A549 (cell line): ENCODE results near the gene WNT3A. TPM values are rescaled to one million over a fixed set of nuclear protein-coding genes. Genes with fewer than 3 reads are reported as not detected.
"Not testable (repeated sequence)": the region's sequence is repeated elsewhere in the genome, so short reads cannot be mapped to it uniquely, and the experiment has no call there.

Source experiments
- ATAC-seq, 2 experiments: fragments of 200-7000 bp in 1 of 2; fragments of >200 bp in 1 of 2; cut with Nextera tagmentation in 1 of 2; cut with Tn5 transposase in 1 of 2; 3 replicates each; pipeline versions ENCODE4 v1.8.0 to v1.9.1; 2018 to 2020; ENCODE audit warnings: mild to moderate bottlenecking in 1 of 2, moderate library complexity in 1 of 2
- CTCF ChIA-PET: fragments of 300-600 bp; sonication (Branson Sonifier 250); formaldehyde crosslinking; extraction: SDS; loops from one replicate; lab custom pipeline; 2021; ENCODE audit warnings: antibody characterized with exemption, inconsistent platforms; lab: Yijun Ruan, JAX
- POLR2A ChIA-PET: fragments of 350-600 bp; formaldehyde crosslinking; extraction: SDS; loops from one replicate; lab custom pipeline; 2021; ENCODE audit warnings: antibody characterized with exemption, inconsistent platforms; lab: Yijun Ruan, JAX
- DNase-seq, 2 experiments: peaks; one replicate each; pipeline versions ENCODE4 v3.0.0 to v3.0.0-alpha.2; 2011 to 2016; ENCODE audit warnings: low read depth in 1 of 2, low spot score in 1 of 2
- FAIRE-seq: peaks from 2 replicates; lab custom pipeline; 2011; peaks lifted over from hg19 to GRCh38; lab: Jason Lieb, UNC
- H3K27ac ChIP-seq, 2 experiments: fragments of >200 bp; sonication (Bioruptor Twin); formaldehyde crosslinking; 3 replicates each; pipeline ENCODE4 v1.5.1; 2016 to 2017
- H3K4me1 ChIP-seq: fragments of >200 bp; sonication (Bioruptor Twin); formaldehyde crosslinking; 3 replicates; pipeline ENCODE4 v1.6.1; 2016
- H3K4me2 ChIP-seq: fragments of >200 bp; sonication (Bioruptor Twin); formaldehyde crosslinking; 3 replicates; pipeline ENCODE4 v1.6.1; 2016
- H3K4me3 ChIP-seq: fragments of >200 bp; sonication (Bioruptor Twin); formaldehyde crosslinking; 3 replicates; pipeline ENCODE4 v1.5.1; 2016
- H3K9me3 ChIP-seq: fragments of >200 bp; sonication (Bioruptor Twin); formaldehyde crosslinking; 3 replicates; pipeline ENCODE4 v1.6.1; 2016
- BHLHE40 ChIP-seq: IDR thresholded peaks from 2 replicates; pipeline ENCODE4 v1.6.1; 2012; ENCODE audit warnings: low read depth, low read length, inconsistent platforms
- CEBPB ChIP-seq, 2 experiments: fragments of >200 bp in 1 of 2; sonication (Bioruptor Twin) in 1 of 2; formaldehyde crosslinking in 1 of 2; IDR thresholded peaks; 2 replicates each; pipeline ENCODE4 v1.6.1; 2012 to 2016
- CHD2 ChIP-seq: fragments of 150-350 bp; IDR thresholded peaks from 2 replicates; pipeline ENCODE4 v1.6.1; 2014; ENCODE audit warnings: low read length; ENCODE audit not compliant: partially characterized antibody
- ESRRA ChIP-seq: fragments of 150-350 bp; IDR thresholded peaks from 2 replicates; pipeline ENCODE4 v1.6.1; 2014; ENCODE audit warnings: mild to moderate bottlenecking, low read length, borderline replicate concordance
- FOSB ChIP-seq: fragments of 250-450 bp; sonication (Bioruptor Pico); IDR thresholded peaks from 2 replicates; pipeline ENCODE4 v1.5.0; 2020; ENCODE audit warnings: mild to moderate bottlenecking, moderate library complexity
- HOXB13 ChIP-seq: fragments of 250-450 bp; sonication (Bioruptor Pico); IDR thresholded peaks from 2 replicates; pipeline ENCODE4 v1.5.0; 2020; ENCODE audit warnings: low read depth, mild to moderate bottlenecking, moderate library complexity
- MAFK ChIP-seq: fragments of 450-650 bp; IDR thresholded peaks from 2 replicates; pipeline ENCODE4 v1.6.1; 2014; ENCODE audit not compliant: partially characterized antibody
- NPAS2 ChIP-seq: fragments of 250-450 bp; sonication (Bioruptor Pico); IDR thresholded peaks from 2 replicates; pipeline ENCODE4 v1.8.0; 2022; ENCODE audit warnings: mild to moderate bottlenecking, moderate library complexity, borderline replicate concordance
- PHF8 ChIP-seq: fragments of 200-600 bp; sonication (generic); IDR thresholded peaks from 2 replicates; pipeline ENCODE4 v1.6.1; 2016; ENCODE audit warnings: low read depth, mild to moderate bottlenecking, antibody characterized with exemption, moderate library complexity, borderline replicate concordance
- ZNF302 ChIP-seq: fragments of 250-450 bp; sonication (Bioruptor Pico); IDR thresholded peaks from 2 replicates; pipeline ENCODE4 v1.9.0; 2021; ENCODE audit warnings: inconsistent platforms, mild to moderate bottlenecking, moderate library complexity
- WGBS: methylation state at CpG from one replicate; pipeline ENCODE4 v1.1.6; 2017; ENCODE audit errors: missing lambda C conversion rate; 5-methylcytosine and 5-hydroxymethylcytosine counted together
- polyA plus RNA-seq, 4 experiments: library from polyadenylated mRNA; depleted of rRNA in 3 of 4; stranded (reverse); fragments of >200 nt; fragmentation: RNase III in 1 of 4; extraction: RNeasy Plus Mini Kit Qiagen cat#74134 plus additional on column Dnase treatment in 1 of 4; gene quantifications; 2 replicates in 3 of 4; 3 replicates in 1 of 4; pipeline ENCODE4 v1.2.3, GENCODE V29; 2011 to 2017
- TF ChIP-seq, protein P1 (sequence below): fragments of >200 bp; sonication (Bioruptor Twin); formaldehyde crosslinking; IDR thresholded peaks from 3 replicates; pipeline ENCODE4 v1.6.1; 2016

The WNT3A gene
- polyA plus RNA-seq, 2 of the 4 experiments (the other 2 are of a cell fraction), result not detected

DNA sequence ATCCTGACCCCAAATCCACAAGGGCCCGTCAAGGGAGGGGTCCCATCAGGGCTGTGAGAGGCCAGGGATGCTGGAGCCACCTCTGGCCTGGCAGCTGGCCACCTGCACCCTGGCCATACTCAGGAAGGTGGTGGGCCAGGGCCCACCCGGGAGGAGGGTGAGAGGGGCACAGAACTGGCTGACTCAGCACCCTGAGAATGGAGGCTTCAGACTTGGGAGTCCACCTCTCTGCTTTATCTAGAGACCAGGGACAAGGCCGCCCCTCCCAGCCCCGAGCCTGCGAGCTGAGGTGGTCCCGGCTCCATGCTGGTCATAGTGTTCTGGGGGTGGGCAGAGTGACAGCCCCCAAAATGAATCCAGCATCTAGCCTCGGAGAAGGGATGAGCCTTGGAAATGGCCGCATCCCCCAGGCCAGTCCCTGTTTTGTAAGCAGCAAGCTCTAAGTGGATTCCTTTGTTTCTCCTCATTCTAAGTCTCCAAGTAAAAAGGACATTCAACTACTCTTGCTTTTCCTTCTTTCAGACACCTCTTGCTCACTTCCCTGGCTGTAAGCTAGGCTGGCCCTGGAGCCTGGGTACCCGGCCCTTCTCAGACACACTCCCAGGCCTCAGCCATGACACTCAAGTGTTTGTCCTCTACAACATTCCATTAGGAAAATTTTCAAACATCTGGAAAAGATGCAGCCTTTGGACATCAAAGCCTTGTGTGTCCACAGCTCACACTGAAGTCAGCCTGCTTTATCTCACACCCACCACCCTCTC, 12.3 kb downstream of the WNT3A start:
- POLR2A ChIA-PET, result no interaction called here
- no peak overlapping the region for H3K27ac ChIP-seq
- TF ChIP-seq MAFK (peak; percentile 81), NPAS2 (CRISPR knock-in tag) (no peak)
- TF ChIP-seq, all 56 proteins: peak for 1
- 70% methylated on average over 6 of the region's 9 CpGs for whole genome bisulfite sequencing
- Histone ChIP-seq H3K4me3 (no peak overlapping the region), H3K9me3 (no peaks in the 10 kb centered on the region), H3K4me2 (no peak overlapping the region), H3K4me1 (peaks cover 9% of the 10 kb centered on the region)
- FAIRE-seq (no peak), DNase-seq (no peak), ATAC-seq (no peak)
- CTCF ChIA-PET, result interaction anchor here (4.5 kb wide), 1 partner anchor 20 kb away, joined by 17 read pairs; no protein-coding TSS in a partner anchor

DNA sequence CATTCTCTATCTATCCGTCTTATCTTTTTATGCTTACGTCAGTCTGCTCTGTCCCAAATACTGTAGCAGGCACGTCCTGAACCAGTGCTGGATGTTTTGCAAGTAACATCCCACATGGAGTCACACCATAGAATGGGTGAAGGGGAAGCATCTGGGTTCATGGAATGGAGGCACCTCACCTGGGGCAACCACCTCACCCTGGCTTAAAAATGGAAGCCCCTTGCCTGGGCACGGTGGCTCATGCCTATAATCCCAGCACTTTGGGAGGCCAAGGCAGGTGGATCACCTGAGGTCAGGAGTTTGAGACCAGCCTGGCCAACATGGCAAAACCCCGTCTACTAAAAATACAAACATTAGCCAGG, 12.9 kb downstream of the WNT3A start:
- 66% methylated on average over 5 of the region's 5 CpGs for WGBS
- POLR2A ChIA-PET, H3K4me3 ChIP-seq, H3K4me2 ChIP-seq, H3K4me1 ChIP-seq, H3K27ac ChIP-seq, FAIRE-seq, H3K9me3 ChIP-seq, DNase-seq, ATAC-seq: not testable (repeated sequence)
- CTCF ChIA-PET, result interaction anchor here (4.5 kb wide), 1 partner anchor 21 kb away, joined by 17 read pairs; no protein-coding TSS in a partner anchor

DNA sequence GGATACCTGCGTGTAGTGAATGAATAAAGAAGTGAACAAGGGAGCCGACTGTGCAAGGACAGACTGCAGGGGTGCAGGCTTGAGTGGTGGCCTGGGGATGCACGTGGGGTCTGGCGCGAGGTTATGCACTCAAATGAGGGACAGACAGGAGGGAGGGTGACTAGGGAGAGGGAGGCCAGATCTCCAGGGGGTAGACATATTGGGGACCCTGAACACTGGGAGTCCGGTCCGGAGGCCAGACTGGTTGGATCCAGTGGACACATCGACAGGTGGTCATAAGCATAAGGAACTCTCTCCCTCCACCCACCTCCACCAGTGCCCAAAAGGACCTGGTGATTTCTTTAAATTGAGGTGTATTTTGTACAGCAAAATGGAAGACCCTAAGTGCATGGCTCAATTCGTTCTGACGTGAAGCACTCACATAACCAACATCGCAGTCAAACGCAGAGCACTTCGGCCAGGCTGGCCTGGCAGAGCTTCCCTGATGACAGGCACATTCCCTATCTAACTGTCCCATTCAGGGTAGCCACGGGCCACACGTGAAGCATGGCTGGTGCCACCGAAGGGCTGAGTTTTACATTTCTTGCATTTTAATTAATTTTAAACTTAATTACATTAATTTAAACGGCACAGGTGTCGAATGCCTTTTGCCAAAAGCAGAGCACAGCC, 14.0 kb downstream of the WNT3A start:
- 68% methylated on average over 18 of the region's 18 CpGs for WGBS
- POLR2A ChIA-PET, result no interaction called here
- no peaks in the 10 kb centered on the region; the same call in 2 of the 3 replicates for H3K4me1 ChIP-seq
- peaks cover 4% of the 10 kb centered on the region; the same call in 1 of the 3 replicates for H3K9me3 ChIP-seq
- no peak overlapping the region for H3K27ac ChIP-seq
- DNase-seq (no peak), ATAC-seq (no peak), FAIRE-seq (no peak)
- no peak overlapping the region for H3K4me3 ChIP-seq
- TF ChIP-seq HOXB13 (CRISPR knock-in tag), result no peak
- TF ChIP-seq ZNF302 (CRISPR knock-in tag), result no peak
- no peak for TF ChIP-seq PHF8
- TF ChIP-seq, protein P1, sequence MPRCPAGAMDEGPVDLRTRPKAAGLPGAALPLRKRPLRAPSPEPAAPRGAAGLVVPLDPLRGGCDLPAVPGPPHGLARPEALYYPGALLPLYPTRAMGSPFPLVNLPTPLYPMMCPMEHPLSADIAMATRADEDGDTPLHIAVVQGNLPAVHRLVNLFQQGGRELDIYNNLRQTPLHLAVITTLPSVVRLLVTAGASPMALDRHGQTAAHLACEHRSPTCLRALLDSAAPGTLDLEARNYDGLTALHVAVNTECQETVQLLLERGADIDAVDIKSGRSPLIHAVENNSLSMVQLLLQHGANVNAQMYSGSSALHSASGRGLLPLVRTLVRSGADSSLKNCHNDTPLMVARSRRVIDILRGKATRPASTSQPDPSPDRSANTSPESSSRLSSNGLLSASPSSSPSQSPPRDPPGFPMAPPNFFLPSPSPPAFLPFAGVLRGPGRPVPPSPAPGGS, result no peak
- TF ChIP-seq BHLHE40, result no peak
- TF ChIP-seq ESRRA, result no peak
- H3K4me2 ChIP-seq, result no peak overlapping the region
- CTCF ChIA-PET, result interaction anchor here (4.5 kb wide), 1 partner anchor 22 kb away, joined by 17 read pairs; no protein-coding TSS in a partner anchor

DNA sequence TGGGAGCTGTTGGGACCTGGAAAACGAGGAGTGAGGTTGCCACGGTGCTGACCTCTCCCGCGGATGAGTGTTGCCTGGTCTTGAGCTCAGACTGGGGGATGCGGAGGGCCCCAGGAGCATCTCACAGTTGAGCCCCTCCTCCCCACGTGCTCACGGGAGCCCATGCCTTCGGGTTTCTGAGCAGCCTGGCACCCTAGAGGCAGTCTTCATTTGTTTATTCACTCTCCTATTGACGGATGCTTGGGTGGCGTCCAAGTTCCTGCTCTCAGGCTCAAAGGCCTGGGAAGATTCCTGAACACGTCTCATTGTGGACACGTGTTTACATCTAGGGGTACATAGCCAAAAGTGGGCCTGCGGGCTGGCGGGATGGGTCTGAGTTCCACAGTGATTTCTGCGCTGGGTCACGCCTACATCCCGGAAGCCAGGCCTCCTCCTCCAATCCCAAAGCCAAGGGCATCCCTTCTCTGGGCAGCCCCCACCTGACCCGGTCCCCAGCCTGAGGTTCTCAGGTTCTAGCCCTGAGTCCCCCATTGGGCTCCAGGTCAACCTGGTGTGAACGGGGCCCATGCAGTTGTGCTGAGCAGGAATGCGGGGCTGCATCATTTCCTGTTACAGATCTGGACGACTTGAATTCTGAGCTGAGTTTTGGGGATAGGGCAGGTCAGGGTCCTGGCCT, 14.7 kb downstream of the WNT3A start:
- FAIRE-seq (no peak), ATAC-seq (no peak)
- POLR2A ChIA-PET, result no interaction called here

More for the DNA sequence above, 14.7 kb downstream of the WNT3A start:
- CTCF ChIA-PET, result interaction anchor here (4.5 kb wide), 1 partner anchor 23 kb away, joined by 17 read pairs; no protein-coding TSS in a partner anchor
- no peak for TF ChIP-seq CHD2
- no peak for TF ChIP-seq FOSB (CRISPR knock-in tag)
- no peak for TF ChIP-seq CEBPB (IDR thresholded peaks at IDR 0.05)
- no peak for DNase-seq
- H3K4me3 ChIP-seq, result no peak overlapping the region
- H3K27ac ChIP-seq, result no peak overlapping the region
- peaks cover 4% of the 10 kb centered on the region; the same call in 1 of the 3 replicates for H3K9me3 ChIP-seq
- WGBS, result 68% methylated on average over 19 of the region's 21 CpGs
- no peak overlapping the region for H3K4me2 ChIP-seq
- H3K4me1 ChIP-seq, result no peaks in the 10 kb centered on the region
